Motor neuron (in vitro differentiated cells): ENCODE results near the gene NCAPD2. TPM values are rescaled to one million over a fixed set of nuclear protein-coding genes. Genes with fewer than 3 reads are reported as not detected.
A peak's percentile ranks its signal among the peaks of the same experiment; 100 is the strongest.

Experiments used
- ATAC-seq, 8 experiments: fragments of 200-7000 bp; cut with Tn5 transposase; replicated peaks in 6 of 8; 2 replicates each; pipeline ENCODE4 v1.8.0; 2021; ENCODE audit warnings: mild to moderate bottlenecking in 8 of 8, moderate library complexity in 8 of 8
- H3K27ac ChIP-seq, 2 donors: fragments of 250-450 bp; sonication (Bioruptor Pico); 2 replicates each; pipeline ENCODE4 v1.9.0; 2021; ENCODE audit warnings: antibody characterized with exemption in 2 of 2, mild to moderate bottlenecking in 2 of 2, moderate library complexity in 1 of 2
- H3K4me1 ChIP-seq, 2 donors: fragments of 250-450 bp; sonication (Bioruptor Pico); replicated peaks in 1 of 2; 2 replicates each; pipeline ENCODE4 v1.6.1; 2021; ENCODE audit warnings: antibody characterized with exemption in 2 of 2, mild to moderate bottlenecking in 2 of 2, moderate library complexity in 1 of 2
- H3K4me3 ChIP-seq, 5 donors: fragments of 250-450 bp; sonication (Bioruptor Pico); 2 replicates each; pipeline ENCODE4 v1.9.0; 2021; ENCODE audit warnings: antibody characterized with exemption in 5 of 5, mild to moderate bottlenecking in 5 of 5, moderate library complexity in 4 of 5
- WGBS, 10 experiments: fragments of 450-650 bp; shearing (Covaris generic); methylation state at CpG; one replicate each; pipeline ENCODE4 v1.0.0; 2022; 5-methylcytosine and 5-hydroxymethylcytosine counted together
- in situ Hi-C, 9 experiments: fragments of 400-800 bp; cut with MboI; loops; one replicate each; pipeline ENCODE4 v1.15.0; 2021; ENCODE audit warnings: low sequenced_read_pairs in 9 of 9, low pct_unique_long_range_greater_than_20kb in 2 of 9; ENCODE audit not compliant: unreplicated experiment in 9 of 9
- total RNA-seq, 8 experiments: library from RNA; unstranded; fragments of 300-600 nt; gene quantifications; 2 replicates each; pipeline versions ENCODE4 v1.2.3 to v1.2.4, GENCODE V29; 2022

NCAPD2 gene
- total RNA-seq, 8 experiments from 2014 or later, result 11.5 to 84.2 (median 16.2) TPM

DNA sequence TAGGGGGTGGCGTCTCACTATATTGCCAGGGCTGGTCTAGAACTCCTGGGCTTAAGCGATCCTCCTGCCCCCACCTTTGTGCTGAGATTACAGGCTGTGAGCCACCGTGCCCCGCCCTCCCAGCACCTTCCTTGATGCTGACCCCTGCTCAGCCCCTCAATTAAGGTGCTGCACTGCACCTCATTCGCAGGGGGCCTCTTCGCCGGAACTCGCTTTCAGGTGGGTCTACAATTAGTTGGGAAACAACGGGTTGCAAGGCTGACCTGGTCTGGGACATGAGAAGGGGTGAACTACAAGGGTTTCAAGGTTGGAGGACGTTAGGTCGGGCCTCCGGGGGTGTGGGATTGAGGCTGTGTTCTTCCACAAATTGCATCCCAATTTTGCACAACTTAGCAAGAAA lies 75.4 kb downstream of the NCAPD2 start:
- H3K27ac ChIP-seq, result no peak overlapping the region
- in situ Hi-C loops, result loop anchor here in 1 of 9 experiments (25.0 kb wide), 1 partner anchor 93 kb away; the partner anchor contains the start of gene ING4
- peaks cover 10 to 12% of the 10 kb centered on the region in 2 donors for H3K4me1 ChIP-seq
- no peak for ATAC-seq
- H3K4me3 ChIP-seq, result no peak overlapping the region
- 80 to 100% (median 92%) methylated on average over 1 to 9 of the region's 12 CpGs; no CpG with 5 or more reads in 5 of the 10 experiments for WGBS, 10 experiments

DNA sequence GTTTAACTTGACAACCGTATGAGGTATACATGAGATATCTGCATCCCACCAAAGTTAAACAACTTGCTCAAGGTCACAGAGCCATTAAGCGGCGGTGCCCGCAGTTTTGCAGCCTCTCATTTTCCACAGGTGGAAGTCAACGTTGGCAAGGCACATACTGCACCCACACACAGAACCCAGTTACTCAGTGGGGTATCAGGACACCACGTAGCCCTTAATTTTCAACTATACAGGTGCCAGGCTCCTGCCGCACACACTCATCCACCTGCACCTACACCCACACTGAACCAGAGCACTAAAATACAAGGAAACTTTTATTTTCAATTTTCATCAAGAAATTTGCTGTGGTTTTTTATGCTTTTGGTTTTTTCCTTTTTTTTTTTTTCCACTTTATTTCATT lies 75.9 kb downstream of the NCAPD2 start:
- no peak for ATAC-seq
- WGBS, 10 experiments, result 73 to 100% (median 93%) methylated on average over 2 to 7 of the region's 7 CpGs; no CpG with 5 or more reads in 2 of the 10 experiments
- Histone ChIP-seq H3K27ac (no peak overlapping the region), H3K4me3 (no peak overlapping the region), H3K4me1 (peaks cover 10 to 12% of the 10 kb centered on the region in 2 donors)
- in situ Hi-C loops, result loop anchor here in 1 of 9 experiments (25.0 kb wide), 1 partner anchor 93 kb away; the partner anchor contains the start of gene ING4

DNA sequence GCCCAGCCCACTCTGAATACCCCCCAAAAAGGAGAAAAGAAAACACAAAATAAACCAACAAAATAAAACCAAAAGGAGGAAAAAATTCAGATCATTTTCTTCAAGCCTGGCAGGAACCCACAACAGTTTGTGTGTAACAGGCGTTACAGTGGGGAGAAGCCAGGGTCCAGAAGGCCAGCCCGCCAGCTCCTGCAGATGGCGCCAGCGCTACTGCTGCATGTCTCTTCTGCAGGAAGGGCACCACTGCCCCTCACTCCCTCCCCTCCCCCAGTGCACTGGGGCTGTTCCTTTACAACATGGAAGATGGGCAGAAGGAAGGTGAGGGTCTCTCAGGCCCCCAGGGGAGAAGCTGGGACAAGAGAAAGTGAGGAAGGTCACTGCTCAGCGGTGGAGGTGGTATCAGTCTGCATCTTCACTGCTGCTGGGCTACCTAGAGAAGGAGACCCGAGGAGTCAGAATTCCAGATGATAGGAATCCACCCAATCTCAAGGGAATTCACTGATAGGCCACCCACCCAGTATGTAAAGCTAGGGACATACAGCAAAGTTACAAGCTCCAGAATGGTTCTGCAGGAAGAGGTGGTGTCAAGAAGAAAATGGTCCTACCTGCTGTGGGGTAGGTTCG lies 76.5 kb downstream of the NCAPD2 start:
- ATAC-seq, result peak in 4 of 8 experiments; percentile 23 to 31 (median 26)
- Histone ChIP-seq H3K27ac (no peak overlapping the region), H3K4me1 (peaks cover 10 to 12% of the 10 kb centered on the region in 2 donors), H3K4me3 (no peak overlapping the region)
- in situ Hi-C loops, result loop anchor here in 1 of 9 experiments (25.0 kb wide), 1 partner anchor 92 kb away; the partner anchor contains the start of gene ING4
- WGBS, 10 experiments, result 45 to 93% (median 83%) methylated on average over 2 to 5 of the region's 7 CpGs; no CpG with 5 or more reads in 4 of the 10 experiments

DNA sequence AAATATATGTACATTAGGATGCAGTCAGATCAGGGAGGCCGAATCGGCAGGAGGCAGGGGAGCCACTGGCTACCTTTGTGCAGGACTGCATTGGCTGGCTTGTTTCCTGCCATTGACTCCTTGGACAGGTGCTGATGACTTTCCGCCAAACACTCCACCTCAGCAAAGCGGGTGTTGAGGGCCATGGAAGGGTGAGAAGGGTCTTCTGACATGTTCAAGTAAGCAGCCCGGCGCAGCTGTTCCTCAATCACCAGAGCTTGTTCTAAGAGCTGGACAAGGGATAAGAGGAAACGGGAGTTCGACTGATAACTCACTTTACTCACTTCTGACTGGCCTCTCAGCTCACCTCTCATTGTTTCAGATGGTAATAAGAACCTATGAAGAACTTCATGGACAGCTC lies 79.1 kb downstream of the NCAPD2 start:
- no peak overlapping the region for H3K27ac ChIP-seq
- 90 to 100% (median 96%) methylated on average over 1 to 7 of the region's 8 CpGs; no CpG with 5 or more reads in 2 of the 10 experiments for WGBS, 10 experiments
- in situ Hi-C loops, result loop anchor here in 1 of 9 experiments (25.0 kb wide), 1 partner anchor 89 kb away; the partner anchor contains the start of gene ING4

DNA sequence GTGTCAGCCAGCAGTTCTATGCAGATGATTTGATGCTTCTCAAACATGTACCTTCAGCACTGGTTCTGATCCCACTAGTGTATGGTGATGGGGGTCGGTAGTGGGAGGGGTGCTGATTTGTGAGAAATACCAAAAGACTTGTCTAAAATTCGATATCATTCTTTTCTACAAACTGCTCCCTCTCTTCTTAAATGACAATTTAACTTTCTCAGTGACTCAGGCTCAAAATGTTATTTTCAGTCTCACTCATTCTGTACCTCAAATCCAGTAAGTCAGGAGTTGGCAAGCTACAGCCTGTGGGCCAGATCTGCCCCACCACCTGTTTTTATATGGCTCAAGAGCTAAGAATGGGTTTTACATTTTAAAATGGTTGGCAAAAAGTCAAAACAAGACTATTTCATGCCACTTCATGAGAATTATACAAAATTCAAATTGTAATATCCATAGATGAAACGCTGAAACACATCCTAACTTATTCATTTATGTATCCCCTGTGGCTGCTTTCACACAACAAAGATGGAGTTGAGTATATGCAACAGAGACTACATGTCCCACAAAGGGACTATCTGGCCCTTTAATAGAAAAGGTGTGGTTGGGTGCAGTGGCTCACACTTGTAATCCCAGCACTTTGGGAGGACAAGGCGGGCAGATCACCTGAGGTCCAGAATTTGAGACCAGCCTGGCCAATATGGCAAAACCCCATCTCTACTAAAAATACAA lies 80.8 kb downstream of the NCAPD2 start:
- H3K27ac ChIP-seq, result no peak overlapping the region
- no peak overlapping the region for H3K4me3 ChIP-seq
- no peaks in the 10 kb centered on the region for H3K4me1 ChIP-seq
- in situ Hi-C loops, result loop anchor here in 1 of 9 experiments (25.0 kb wide), 1 partner anchor 88 kb away; the partner anchor contains the start of gene ING4
- WGBS, 10 experiments, result 0 to 100% (median 85%) methylated on average over 1 to 4 of the region's 4 CpGs
- ATAC-seq, result peak in 1 of 8 experiments; percentile 56

More for the DNA sequence above, 79.1 kb downstream of the NCAPD2 start:
- no peak overlapping the region for H3K4me3 ChIP-seq
- no peak for ATAC-seq
- H3K4me1 ChIP-seq, result peaks cover 3 to 6% of the 10 kb centered on the region in 2 donors

DNA sequence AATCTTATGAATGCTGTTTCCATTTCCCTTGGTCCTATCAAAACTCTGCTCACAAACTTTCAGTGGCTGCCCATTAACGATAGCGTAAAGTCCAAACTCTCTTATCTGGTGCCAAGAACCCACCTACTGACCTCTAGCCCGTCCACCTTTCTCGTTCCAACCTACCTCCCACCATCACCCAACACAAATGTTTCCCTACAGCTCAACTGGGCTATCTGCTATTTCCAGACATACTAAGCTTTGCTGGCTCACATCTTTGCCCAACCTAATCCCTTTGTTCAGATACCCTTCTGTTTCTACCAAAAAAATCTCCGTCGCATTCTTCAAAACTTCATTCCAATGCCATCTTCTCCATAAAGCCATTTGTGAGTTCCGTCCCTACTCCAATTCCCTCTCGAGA lies 81.7 kb downstream of the NCAPD2 start:
- 93 to 100% (median 98%) methylated on average over 2 to 8 of the region's 8 CpGs for whole genome bisulfite sequencing, 10 experiments
- Histone ChIP-seq H3K4me3 (no peak overlapping the region), H3K27ac (no peak overlapping the region), H3K4me1 (no peaks in the 10 kb centered on the region)
- in situ Hi-C loops, result no loop called here
- no peak for ATAC-seq

Other genes with a start within 250 kb of the NCAPD2 start
- 1 to 10 TPM in 2 of 8 experiments, under 1 TPM in 6; 0.11 to 2.5 (median 0.52) TPM for gene PLEKHG6, start 183.4 kb upstream of the NCAPD2 start, total RNA-seq
- gene TNFRSF1A, start 152.0 kb upstream of the NCAPD2 start, total RNA-seq, result 100 to 1,000 TPM in 1 of 8 experiments, 10 to 100 TPM in 6, 1 to 10 TPM in 1; 5.5 to 118 (median 35.7) TPM
- 1 to 10 TPM in 5 of 8 experiments, under 1 TPM in 2, not detected in 1; 0.11 to 4.1 (median 1.6) TPM for gene SCNN1A, start 118.5 kb upstream of the NCAPD2 start, total RNA-seq
- gene LTBR, start 109.9 kb upstream of the NCAPD2 start, total RNA-seq, result 100 to 1,000 TPM in 1 of 8 experiments, 10 to 100 TPM in 2, 1 to 10 TPM in 1, under 1 TPM in 4; 0.11 to 115 (median 1.6) TPM
- gene CD27, start 49.1 kb upstream of the NCAPD2 start, total RNA-seq, result 1 to 10 TPM in 2 of 8 experiments, under 1 TPM in 4, not detected in 2; 0.14 to 2.0 (median 0.37) TPM
- 10 to 100 TPM in 3 of 8 experiments, 1 to 10 TPM in 3, under 1 TPM in 2; 0.79 to 26.2 (median 3.1) TPM for gene TAPBPL, start 42.1 kb upstream of the NCAPD2 start, total RNA-seq
- 10 to 100 TPM in 7 of 8 experiments, 1 to 10 TPM in 1; 6.1 to 38.3 (median 15.9) TPM for gene VAMP1, start 23.4 kb upstream of the NCAPD2 start, total RNA-seq
- gene MRPL51, start 840 bp upstream of the NCAPD2 start, total RNA-seq, result 100 to 1,000 TPM; 129 to 267 (median 184) TPM
- gene GAPDH, start 40.4 kb downstream of the NCAPD2 start, total RNA-seq, result 1,000 to 10,000 TPM; 2,651 to 4,080 (median 3,703) TPM
- 10 to 100 TPM; 10.1 to 22.7 (median 12.7) TPM for gene IFFO1, start 61.9 kb downstream of the NCAPD2 start, total RNA-seq
- gene NOP2, start 74.2 kb downstream of the NCAPD2 start, total RNA-seq, result 10 to 100 TPM; 13.0 to 83.1 (median 24.1) TPM
- 100 to 1,000 TPM; 190 to 382 (median 259) TPM for gene CHD4, start 113.3 kb downstream of the NCAPD2 start, total RNA-seq
- gene LPAR5, start 141.9 kb downstream of the NCAPD2 start, total RNA-seq, result under 1 TPM; 0.08 to 0.95 (median 0.19) TPM
- gene ACRBP, start 153.3 kb downstream of the NCAPD2 start, total RNA-seq, result 1 to 10 TPM in 4 of 8 experiments, under 1 TPM in 4; 0.51 to 2.6 (median 1.1) TPM
- gene ING4, start 169.0 kb downstream of the NCAPD2 start, total RNA-seq, result 100 to 1,000 TPM in 1 of 8 experiments, 10 to 100 TPM in 7; 34.3 to 108 (median 81.6) TPM
- 10 to 100 TPM; 16.9 to 48.5 (median 32.7) TPM for gene ZNF384, start 195.3 kb downstream of the NCAPD2 start, total RNA-seq
- gene PIANP, start 206.7 kb downstream of the NCAPD2 start, total RNA-seq, result 1 to 10 TPM in 7 of 8 experiments, under 1 TPM in 1; 0.94 to 7.9 (median 2.8) TPM
- gene COPS7A, start 229.9 kb downstream of the NCAPD2 start, total RNA-seq, result 100 to 1,000 TPM in 1 of 8 experiments, 10 to 100 TPM in 7; 23.0 to 115 (median 44.1) TPM